ENCODE measurements around the gene SSC5D. TPM values are rescaled to one million over a fixed set of nuclear protein-coding genes. Genes with fewer than 3 reads are reported as not detected.
A peak's percentile ranks its signal among the peaks of the same experiment; 100 is the strongest.

SSC5D gene
- total and polyA plus RNA-seq, 9 of the 15 experiments (the other 6 are each of a cell fraction or from before 2014, with no cell fraction given), result 0.04 to 0.71 (median 0.14) TPM; not detected in 2

GRCh38 chr19:55461259-55461973 lies 26.8 kb upstream of the SSC5D start, which contains the start of gene ISOC2 (continued):
- no peak for TF ChIP-seq CHD7 (IDR thresholded peaks at IDR 0.05; ENCODE audit: low read depth, low read length)
- TF ChIP-seq ARNT (IDR thresholded peaks at IDR 0.05), result peak in 1 of 2 experiments; percentile 43; a peak in 1 of 4 replicates
- no peak for TF ChIP-seq ZBTB26 (CRISPR knock-in tag; IDR thresholded peaks at IDR 0.05)
- TF ChIP-seq CBX8 (IDR thresholded peaks at IDR 0.05; ENCODE audit: borderline replicate concordance, extremely low read depth, low read depth, low read length, poor library complexity, severe bottlenecking), result no peak
- TF ChIP-seq THRA (IDR thresholded peaks at IDR 0.05), result no peak
- TF ChIP-seq ZNF655 (CRISPR knock-in tag; IDR thresholded peaks at IDR 0.05), result no peak
- no peak; the same call in 1 of the 2 replicates for TF ChIP-seq ATF1 (CRISPR knock-in tag; IDR thresholded peaks at IDR 0.05)
- TF ChIP-seq ATF1 (tag; IDR thresholded peaks at IDR 0.05), result peak; percentile 89
- TF ChIP-seq ZSCAN29 (IDR thresholded peaks at IDR 0.05), result no peak
- TF ChIP-seq JUND (IDR thresholded peaks at IDR 0.05; ENCODE audit: borderline replicate concordance, low read depth, low read length), result peak; percentile 49; the same call in 1 of the 2 replicates
- TF ChIP-seq JUND (tag; IDR thresholded peaks at IDR 0.05; ENCODE audit: borderline replicate concordance, low read depth, low read length), result no peak
- no peak for TF ChIP-seq PHB2 (IDR thresholded peaks at IDR 0.05; ENCODE audit: low read depth)
- peak; percentile 51; the same call in 1 of the 2 replicates for TF ChIP-seq ELF2 (CRISPR knock-in tag; IDR thresholded peaks at IDR 0.05)
